K562 (cell line): Measurements from ENCODE around the gene F11R. TPM values are rescaled to one million over a fixed set of nuclear protein-coding genes. Genes with fewer than 3 reads are reported as not detected.

Experiments
- ARID1B ChIP-seq: fragments of 450-650 bp; IDR thresholded peaks from 2 replicates; pipeline ENCODE4 v1.6.1; 2016; ENCODE audit warnings: antibody characterized with exemption, mild to moderate bottlenecking, inconsistent platforms
- ARNT ChIP-seq, 2 experiments: fragments of 450-650 bp; IDR thresholded peaks; 2 replicates each; pipeline ENCODE4 v1.6.1; 2016; ENCODE audit warnings: mild to moderate bottlenecking in 1 of 2
- BCL6 ChIP-seq: fragments of 250-450 bp; sonication (Bioruptor Pico); IDR thresholded peaks from 2 replicates; pipeline ENCODE4 v1.4.0; 2020
- BRCA1 ChIP-seq, 2 experiments: fragments of 450-650 bp in 1 of 2; sonication (generic) in 1 of 2; formaldehyde crosslinking in 1 of 2; IDR thresholded peaks; 2 replicates each; pipeline versions ENCODE4 v1.5.0 to v1.6.1; 2017 to 2020; ENCODE audit warnings: mild to moderate bottlenecking in 1 of 2, missing genetic modification reagents in 1 of 2
- ETS2 ChIP-seq: IDR thresholded peaks from 2 replicates; pipeline ENCODE4 v1.6.1; 2016; ENCODE audit warnings: borderline replicate concordance, missing genetic modification characterization, mild to moderate bottlenecking, moderate library complexity, missing compliant biosample characterization; ENCODE audit not compliant: poor library complexity, severe bottlenecking
- FOS ChIP-seq: IDR thresholded peaks from 3 replicates; pipeline ENCODE4 v1.6.1; 2011; ENCODE audit not compliant: insufficient read length; ENCODE audit errors: extremely low read depth
- FOXK2 ChIP-seq, 2 experiments: fragments of 450-650 bp; IDR thresholded peaks in 1 of 2; conservative IDR thresholded peaks in 1 of 2; 2 replicates each; pipeline ENCODE4 v1.6.1; 2016; ENCODE audit warnings: low read depth in 2 of 2, mild to moderate bottlenecking in 1 of 2
- GATAD2B ChIP-seq: fragments of 450-650 bp; IDR thresholded peaks from 2 replicates; pipeline ENCODE4 v1.6.1; 2017; ENCODE audit warnings: mild to moderate bottlenecking, borderline replicate concordance
- HBP1 ChIP-seq: fragments of 450-650 bp; formaldehyde crosslinking; IDR thresholded peaks from 2 replicates; pipeline ENCODE4 v1.4.0; 2022; ENCODE audit warnings: missing genetic modification characterization
- KAT8 ChIP-seq: fragments of 450-650 bp; IDR thresholded peaks from 2 replicates; pipeline ENCODE4 v1.6.1; 2016; ENCODE audit warnings: low read depth, mild to moderate bottlenecking
- KDM1A ChIP-seq, 2 experiments: fragments of 450-650 bp; IDR thresholded peaks; 2 replicates each; pipeline ENCODE4 v1.6.1; 2016; ENCODE audit warnings: mild to moderate bottlenecking in 2 of 2
- MEF2D ChIP-seq: conservative IDR thresholded peaks from 2 replicates; pipeline ENCODE4 v1.6.1; 2016; ENCODE audit warnings: low read depth, missing genetic modification characterization, missing compliant biosample characterization
- NFRKB ChIP-seq: fragments of 450-650 bp; IDR thresholded peaks from 2 replicates; pipeline ENCODE4 v1.6.1; 2016; ENCODE audit warnings: low read depth
- SMAD2 ChIP-seq: fragments of 150-350 bp; IDR thresholded peaks from 2 replicates; pipeline ENCODE4 v1.6.1; 2014; ENCODE audit warnings: low read depth, mild to moderate bottlenecking, low read length
- SMARCA4 ChIP-seq: fragments of 450-650 bp; IDR thresholded peaks from 2 replicates; pipeline ENCODE4 v1.6.1; 2016
- SP1 ChIP-seq: sonication (generic); formaldehyde crosslinking; IDR thresholded peaks from 2 replicates; pipeline ENCODE4 v1.8.1; 2022; ENCODE audit warnings: mild to moderate bottlenecking, missing genetic modification reagents
- SP2 ChIP-seq: IDR thresholded peaks from 2 replicates; pipeline ENCODE4 v1.6.1; 2011; ENCODE audit warnings: mild to moderate bottlenecking, low read depth, low read length, moderate library complexity; ENCODE audit not compliant: poor library complexity, severe bottlenecking; ENCODE audit errors: extremely low read depth
- SRF ChIP-seq, 2 experiments: fragments of 250-450, 450-650 bp in 1 of 2; sonication (Bioruptor Pico) in 1 of 2; sonication (generic) in 1 of 2; formaldehyde crosslinking; IDR thresholded peaks; 2 replicates each; pipeline versions ENCODE4 v1.5.0 to v1.5.1; 2020 to 2022; ENCODE audit warnings: mild to moderate bottlenecking in 1 of 2, missing genetic modification reagents in 1 of 2
- TRIM28 ChIP-seq: fragments of 450-650 bp; IDR thresholded peaks from 2 replicates; pipeline ENCODE4 v1.6.1; 2017
- UBTF ChIP-seq, 2 experiments: IDR thresholded peaks; 2 replicates each; pipeline ENCODE4 v1.6.1; 2012; ENCODE audit warnings: improper control_type of control experiment in 2 of 2, low read depth in 2 of 2, low read length in 2 of 2, borderline replicate concordance in 1 of 2
- USF1 ChIP-seq: sonication (generic); formaldehyde crosslinking; IDR thresholded peaks from 2 replicates; pipeline ENCODE4 v1.9.0; 2022; ENCODE audit warnings: mild to moderate bottlenecking, missing genetic modification reagents
- ZBTB1 ChIP-seq: sonication (generic); formaldehyde crosslinking; IDR thresholded peaks from 2 replicates; pipeline ENCODE4 v1.8.1; 2023; ENCODE audit warnings: missing genetic modification reagents, low read depth, mild to moderate bottlenecking, borderline replicate concordance
- ZC3H11A ChIP-seq: IDR thresholded peaks from 2 replicates; pipeline ENCODE4 v1.6.1; 2012; ENCODE audit warnings: low read depth, low read length, improper control_type of control experiment
- ZNF41 ChIP-seq: fragments of 250-450 bp; sonication (Bioruptor Pico); conservative IDR thresholded peaks from 2 replicates; pipeline ENCODE4 v1.4.0; 2020; ENCODE audit warnings: mild to moderate bottlenecking
- polyA plus RNA-seq, 8 experiments: library from polyadenylated mRNA; depleted of rRNA in 4 of 8; stranded (reverse) in 5 of 8; unstranded in 3 of 8; fragments of >200 nt; fragmentation: Nextera tagmentation in 2 of 8; fragmentation: Illumina TruSeq in 1 of 8; extraction: Ambion mirVana in 2 of 8; extraction: Trizol in 1 of 8; gene quantifications; 2 replicates each; pipeline versions ENCODE4 v1.2.1 to v1.2.3, GENCODE V29; 2011 to 2014; ENCODE audit warnings: inconsistent platforms in 1 of 8, missing spikeins in 1 of 8
- total RNA-seq, 7 experiments: library from RNA; depleted of rRNA in 6 of 7; stranded (reverse); fragments of >200 nt in 6 of 7; fragmentation: Illumina TruSeq in 2 of 7; extraction: Trizol in 2 of 7; gene quantifications; 2 replicates each; pipeline versions ENCODE4 v1.2.1 to v1.2.3, GENCODE V29; 2011 to 2021; ENCODE audit warnings: low replicate concordance in 1 of 7

F11R gene
- total and polyA plus RNA-seq, 9 of the 15 experiments (the other 6 are each of a cell fraction or from before 2014, with no cell fraction given), result 27.4 to 187 (median 52.5) TPM

- peak; percentile 69; the same call in 1 of the 2 replicates for TF ChIP-seq HBP1 (CRISPR knock-in tag)
- TF ChIP-seq FOXK2 (conservative IDR thresholded peaks at IDR 0.05 in 1 of 2, IDR thresholded peaks at IDR 0.05 in 1 of 2; ENCODE audit: low read depth in 2 of 2), result peak; percentile 69 to 72; a peak in 3 of 4 replicates
- TF ChIP-seq ETS2 (tag), result no peak
- peak in 1 of 2 experiments; percentile 31; a peak in 2 of 4 replicates for TF ChIP-seq ARNT (IDR thresholded peaks at IDR 0.05)
- TF ChIP-seq ZBTB1 (CRISPR knock-in tag), result peak; percentile 79; the same call in 1 of the 2 replicates
- TF ChIP-seq ZC3H11A, result no peak
- peak in 1 of 2 experiments; percentile 72; a peak in 1 of 4 replicates for TF ChIP-seq UBTF (IDR thresholded peaks at IDR 0.05; ENCODE audit: borderline replicate concordance in 1 of 2, low read depth in 2 of 2, low read length in 2 of 2)
- no peak for TF ChIP-seq FOS
- TF ChIP-seq SP1 (CRISPR knock-in tag), result peak; percentile 83
- peak; percentile 92 for TF ChIP-seq SMARCA4
- peak; percentile 76 to 84 for TF ChIP-seq KDM1A (IDR thresholded peaks at IDR 0.05)
- TF ChIP-seq BCL6, result 0 out of 2 replicates have a peak, but pooled peaks have one; percentile 24
- TF ChIP-seq BRCA1 (IDR thresholded peaks at IDR 0.05), result no peak
- TF ChIP-seq BRCA1 (CRISPR knock-in tag; IDR thresholded peaks at IDR 0.05), result no peak
- TF ChIP-seq SMAD2, result no peak
- TF ChIP-seq USF1, result no peak
- peak; percentile 72 for TF ChIP-seq GATAD2B
- TF ChIP-seq KAT8, result no peak
- TF ChIP-seq ARID1B, result peak; percentile 96
- no peak for TF ChIP-seq TRIM28
- TF ChIP-seq ZNF41 (CRISPR knock-in tag), result no peak; the same call in 1 of the 2 replicates
- no peak for TF ChIP-seq MEF2D (tag)
- no peak for TF ChIP-seq SP2
- TF ChIP-seq SRF (CRISPR knock-in tag; IDR thresholded peaks at IDR 0.05), result 0 out of 4 replicates have a peak, but pooled peaks of 1 of the 2 experiments have one; percentile 31
- peak; percentile 85 for TF ChIP-seq NFRKB
Observed at GRCh38 chr1:161013488-161014230, 7.3 kb downstream of the F11R start (continued).
